Endothelial cell of umbilical vein (primary cell): Measurements from ENCODE around the gene CLCA1. TPM values are rescaled to one million over a fixed set of nuclear protein-coding genes. Genes with fewer than 3 reads are reported as not detected.

Experiments
- BruUV-seq: library from RNA; stranded (reverse); fragments of 400-500 nt; replicated peaks from 2 replicates; lab custom pipeline; 2021; lab: Mats Ljungman, UMichigan
- CTCF ChIA-PET: fragments of 300-600, 350-600 bp; sonication (Branson Sonifier 250); formaldehyde crosslinking; loops from one replicate; lab custom pipeline; 2021; ENCODE audit warnings: antibody characterized with exemption, inconsistent platforms; lab: Charles Lee
- POLR2A ChIA-PET: fragments of 300-600, 350-600 bp; sonication (Branson Sonifier 250); formaldehyde crosslinking; loops from one replicate; lab custom pipeline; 2021; ENCODE audit warnings: antibody characterized with exemption, inconsistent platforms; lab: Charles Lee
- DNase-seq: peaks from one replicate; pipeline ENCODE4 v3.0.0-alpha.2; 2011; ENCODE audit warnings: low read depth, low spot score
- FAIRE-seq: peaks from 2 replicates; lab custom pipeline; 2011; peaks lifted over from hg19 to GRCh38; lab: Jason Lieb, UNC
- H2AFZ ChIP-seq: 2 replicates; pipeline ENCODE4 v1.6.0; 2012; ENCODE audit warnings: low read depth, low read length, control low read depth, inconsistent platforms
- H3K27ac ChIP-seq: 2 replicates; pipeline ENCODE4 v1.5.1; 2011; ENCODE audit warnings: low read depth, mild to moderate bottlenecking, control low read depth, low read length, moderate library complexity; ENCODE audit not compliant: insufficient read depth
- H3K27me3 ChIP-seq, 2 experiments: 2 replicates each; pipeline versions ENCODE4 v1.6.0 to v1.6.1; 2011; ENCODE audit warnings: low read length in 2 of 2, mixed read lengths in 1 of 2; ENCODE audit not compliant: control insufficient read depth in 2 of 2, insufficient read depth in 2 of 2
- H3K36me3 ChIP-seq, 2 experiments: 2 replicates in 1 of 2; 3 replicates in 1 of 2; pipeline ENCODE4 v1.5.1; 2011; ENCODE audit warnings: low read length in 2 of 2, mild to moderate bottlenecking in 1 of 2, moderate library complexity in 1 of 2; ENCODE audit not compliant: control insufficient read depth in 2 of 2, insufficient read depth in 2 of 2; ENCODE audit errors: extremely low read depth in 1 of 2
- H3K4me1 ChIP-seq: 3 replicates; pipeline ENCODE4 v1.5.1; 2011; ENCODE audit warnings: mild to moderate bottlenecking, low read length; ENCODE audit not compliant: control insufficient read depth, insufficient read depth; ENCODE audit errors: extremely low read depth
- H3K4me2 ChIP-seq: 2 replicates; pipeline ENCODE4 v1.6.1; 2011; ENCODE audit warnings: low read length, control low read depth, mixed read lengths; ENCODE audit not compliant: insufficient read depth
- H3K4me3 ChIP-seq, 3 experiments: fragments of 200-600 bp in 1 of 3; sonication (generic), shearing (Covaris generic) in 1 of 3; replicated peaks in 1 of 3; 2 replicates each; pipeline ENCODE4 v1.5.1; 2011 to 2016; ENCODE audit warnings: control low read depth in 3 of 3, low read length in 3 of 3, mild to moderate bottlenecking in 2 of 3, inconsistent platforms in 1 of 3, low read depth in 1 of 3, moderate library complexity in 1 of 3; ENCODE audit not compliant: insufficient read depth in 1 of 3
- H3K79me2 ChIP-seq: 2 replicates; pipeline ENCODE4 v1.6.0; 2012; ENCODE audit warnings: low read length, inconsistent platforms; ENCODE audit not compliant: control insufficient read depth, insufficient read depth
- H3K9ac ChIP-seq: replicated peaks from 2 replicates; pipeline ENCODE3; 2011; ENCODE audit warnings: low read length, control low read depth; ENCODE audit not compliant: insufficient read depth; ENCODE audit errors: extremely low read depth
- H3K9me1 ChIP-seq: replicated peaks from 3 replicates; pipeline ENCODE4 v1.6.0; 2011; ENCODE audit warnings: mild to moderate bottlenecking, low read length; ENCODE audit not compliant: control insufficient read depth, insufficient read depth; ENCODE audit errors: extremely low read depth
- H3K9me3 ChIP-seq: replicated peaks from 2 replicates; pipeline ENCODE4 v1.5.1; 2012; ENCODE audit warnings: low read length, inconsistent platforms; ENCODE audit not compliant: control insufficient read depth, insufficient read depth
- H4K20me1 ChIP-seq: replicated peaks from 2 replicates; pipeline ENCODE3; 2011; ENCODE audit warnings: mild to moderate bottlenecking, low read length; ENCODE audit not compliant: control insufficient read depth, insufficient read depth; ENCODE audit errors: extremely low read depth
- CTCF ChIP-seq, 2 donors: IDR thresholded peaks; 1 replicate in 1 of 2; 2 replicates in 1 of 2; pipeline ENCODE4 v1.5.1; 2011; ENCODE audit warnings: low read length in 2 of 2, mild to moderate bottlenecking in 2 of 2, moderate library complexity in 2 of 2, control low read depth in 1 of 2, inconsistent platforms in 1 of 2, low read depth in 1 of 2; ENCODE audit not compliant: insufficient read depth in 1 of 2; ENCODE audit errors: extremely low read depth in 1 of 2
- EZH2 ChIP-seq: IDR thresholded peaks from 2 replicates; pipeline ENCODE4 v1.6.1; 2012; ENCODE audit warnings: borderline replicate concordance, low read depth, mild to moderate bottlenecking, moderate library complexity, low read length, inconsistent platforms; ENCODE audit not compliant: severe bottlenecking
- FOS ChIP-seq: IDR thresholded peaks from 2 replicates; pipeline ENCODE4 v1.6.1; 2011; ENCODE audit warnings: mild to moderate bottlenecking, low read length, moderate library complexity, borderline replicate concordance; ENCODE audit not compliant: insufficient read depth
- GATA2 ChIP-seq: IDR thresholded peaks from 2 replicates; pipeline ENCODE4 v1.7.0; 2011; ENCODE audit warnings: low read depth, mild to moderate bottlenecking, moderate library complexity, mixed read lengths, low read length; ENCODE audit not compliant: insufficient read length, insufficient read depth
- JUN ChIP-seq: IDR thresholded peaks from 2 replicates; pipeline ENCODE4 v1.6.1; 2011; ENCODE audit warnings: borderline replicate concordance, low read depth; ENCODE audit not compliant: insufficient read length, insufficient read depth
- MAX ChIP-seq: IDR thresholded peaks from 2 replicates; pipeline ENCODE4 v1.6.1; 2011; ENCODE audit not compliant: insufficient read depth, insufficient read length
- MYC ChIP-seq: IDR thresholded peaks from one replicate; pipeline ENCODE4 v1.6.1; 2011; ENCODE audit warnings: mild to moderate bottlenecking, low read depth, low read length
- POLR2A ChIP-seq: IDR thresholded peaks from 2 replicates; pipeline ENCODE4 v1.6.1; 2012; ENCODE audit warnings: low read depth, mild to moderate bottlenecking, control low read depth, low read length
- POLR2AphosphoS5 ChIP-seq: IDR thresholded peaks from 2 replicates; pipeline ENCODE4 v1.6.1; 2012; ENCODE audit warnings: low read depth, mild to moderate bottlenecking, control low read depth, low read length, moderate library complexity; ENCODE audit not compliant: insufficient read depth
- dilution Hi-C: fragments of 300-500 bp; cut with MboI; formaldehyde crosslinking; loops from one replicate; pipeline ENCODE4 v1.15.0; 2019; ENCODE audit warnings: low sequenced_read_pairs; ENCODE audit not compliant: extremely low pct_ligation_motif_present
- intact Hi-C: fragments of 100-400 bp; cut with micrococcal nuclease; formaldehyde crosslinking; loops from one replicate; pipeline ENCODE4 v1.10.0; 2022
- polyA plus RNA-seq, 4 experiments: library from polyadenylated mRNA; depleted of rRNA in 3 of 4; stranded (reverse) in 3 of 4; unstranded in 1 of 4; fragments of >200 nt; gene quantifications; 2 replicates each; pipeline versions ENCODE4 v1.2.1 to v1.2.3, GENCODE V29; 2011 to 2012; ENCODE audit warnings: missing spikeins in 1 of 4
- total RNA-seq: library from RNA; stranded (reverse); gene quantifications from 2 replicates; pipeline ENCODE4 v1.2.3, GENCODE V29; 2021

The CLCA1 gene
- total and polyA plus RNA-seq, 2 donors (not counting 3 experiments of a cell fraction or from before 2014, with no cell fraction given): not detected

- FAIRE-seq: no peak
- Histone ChIP-seq H4K20me1 (no peaks in the 10 kb centered on the region), H3K4me3 (no peak overlapping the region), H3K4me2 (no peak overlapping the region), H3K4me1 (no peaks in the 10 kb centered on the region), H2AFZ (no peak overlapping the region), H3K9ac (no peak overlapping the region), H3K79me2 (no peaks in the 10 kb centered on the region), H3K27me3 (peaks cover 0 to 3% of the 10 kb centered on the region in 2 experiments), H3K36me3 (no peaks in the 10 kb centered on the region), H3K27ac (no peak overlapping the region), H3K9me3 (no peaks in the 10 kb centered on the region), H3K9me1 (no peaks in the 10 kb centered on the region)
- intact Hi-C loops (loop anchor here (5.0 kb wide), 1 partner anchor 107 kb away; the partner anchor contains the start of gene ODF2L), dilution Hi-C loops (no loop called here)
- TF ChIP-seq POLR2A (no peak), JUN (no peak), MYC (no peak), MAX (no peak), POLR2AphosphoS5 (no peak), CTCF (IDR thresholded peaks at IDR 0.05; ENCODE audit: extremely low read depth in 1 of 2, insufficient read depth in 1 of 2, low read depth in 1 of 2, low read length in 2 of 2) (no peak), FOS (no peak), EZH2 (no peak), GATA2 (no peak)
- ChIA-PET CTCF (interaction anchor here (0.7 to 9.9 kb wide), 7 partner anchors 12 to 238 kb away, joined by 3 to 85 read pairs (median 3); no protein-coding TSS in a partner anchor), POLR2A (no interaction called here)
- no TSS peak for BruUV-seq
- DNase-seq: no peak
Observed at GRCh38 chr1:86504137-86504479, 35.4 kb downstream of the CLCA1 start.
